H1 (cell line): ENCODE results near the gene KIAA1755. TPM values are rescaled to one million over a fixed set of nuclear protein-coding genes. Genes with fewer than 3 reads are reported as not detected.

ENCODE experiments used
- CTCF ChIA-PET: fragments of 300-600 bp; sonication (Branson Sonifier 250); formaldehyde crosslinking; loops from one replicate; lab custom pipeline; 2021; ENCODE audit not compliant: partially characterized antibody; lab: Charles Lee
- POLR2A ChIA-PET: fragments of 300-600 bp; sonication (Branson Sonifier 250); formaldehyde crosslinking; loops from one replicate; lab custom pipeline; 2021; ENCODE audit warnings: inconsistent platforms; ENCODE audit not compliant: partially characterized antibody; lab: Charles Lee
- DNase-seq, 2 experiments: peaks; one replicate each; pipeline versions ENCODE4 v3.0.0 to v3.0.0-alpha.2; 2010 to 2022; ENCODE audit warnings: low spot score in 2 of 2, low read depth in 1 of 2, mixed read lengths in 1 of 2
- FAIRE-seq: peaks from 2 replicates; lab custom pipeline; 2011; peaks lifted over from hg19 to GRCh38; lab: Jason Lieb, UNC
- H2AFZ ChIP-seq: 2 replicates; pipeline ENCODE4 v1.8.1; 2012; ENCODE audit warnings: low read length, inconsistent platforms
- H2AK5ac ChIP-seq: 2 replicates; pipeline ENCODE4 v1.6.1; 2013; ENCODE audit warnings: low read depth, low read length
- H2BK120ac ChIP-seq: replicated peaks from 2 replicates; pipeline ENCODE3; 2013; ENCODE audit warnings: low read depth, low read length, inconsistent platforms
- H2BK12ac ChIP-seq: 2 replicates; pipeline ENCODE4 v1.6.1; 2013; ENCODE audit warnings: low read depth, low read length
- H2BK15ac ChIP-seq: 2 replicates; pipeline ENCODE4 v1.6.1; 2013; ENCODE audit warnings: low read length
- H2BK20ac ChIP-seq: 2 replicates; pipeline ENCODE4 v1.6.1; 2013; ENCODE audit warnings: low read length
- H2BK5ac ChIP-seq: 2 replicates; pipeline ENCODE4 v1.6.1; 2013; ENCODE audit warnings: low read depth, low read length
- H3K14ac ChIP-seq: 2 replicates; pipeline ENCODE4 v1.6.1; 2013; ENCODE audit warnings: inconsistent platforms; ENCODE audit not compliant: insufficient read length
- H3K18ac ChIP-seq: 2 replicates; pipeline ENCODE4 v1.6.1; 2013; ENCODE audit warnings: low read length; ENCODE audit errors: extremely low read depth
- H3K23ac ChIP-seq: 2 replicates; pipeline ENCODE4 v1.6.1; 2013; ENCODE audit warnings: inconsistent platforms; ENCODE audit not compliant: insufficient read length
- H3K23me2 ChIP-seq: 2 replicates; pipeline ENCODE4 v1.6.1; 2013; ENCODE audit warnings: low read depth, low read length
- H3K27ac ChIP-seq: 2 replicates; pipeline ENCODE4 v1.6.1; 2011; ENCODE audit warnings: low read depth, low read length, inconsistent platforms
- H3K27me3 ChIP-seq, 4 experiments: replicated peaks in 1 of 4; 1 replicate in 1 of 4; 2 replicates in 3 of 4; pipeline versions ENCODE4 v1.6.1 to v1.8.1; 2011 to 2013; ENCODE audit warnings: low read length in 3 of 4, mild to moderate bottlenecking in 3 of 4, inconsistent platforms in 2 of 4, mixed read lengths in 2 of 4, moderate library complexity in 1 of 4; ENCODE audit not compliant: control insufficient read depth in 3 of 4, insufficient read depth in 3 of 4; ENCODE audit errors: extremely low read depth in 1 of 4
- H3K36me3 ChIP-seq, 4 experiments: 2 replicates each; pipeline versions ENCODE4 v1.6.1 to v1.8.1; 2011 to 2013; ENCODE audit warnings: mild to moderate bottlenecking in 4 of 4, low read length in 3 of 4, moderate library complexity in 2 of 4, control low read depth in 1 of 4, inconsistent platforms in 1 of 4; ENCODE audit not compliant: insufficient read depth in 4 of 4, control insufficient read depth in 2 of 4
- H3K4ac ChIP-seq: replicated peaks from 2 replicates; pipeline ENCODE3; 2013; ENCODE audit warnings: low read length, low read depth, mixed read lengths, inconsistent platforms; ENCODE audit not compliant: insufficient read length
- H3K4me1 ChIP-seq, 4 experiments: replicated peaks in 1 of 4; 1 replicate in 1 of 4; 2 replicates in 3 of 4; pipeline versions ENCODE4 v1.6.1 to v1.8.1; 2011 to 2013; ENCODE audit warnings: low read length in 3 of 4, inconsistent platforms in 2 of 4, mixed read lengths in 1 of 4; ENCODE audit not compliant: insufficient read depth in 4 of 4, control insufficient read depth in 3 of 4
- H3K4me2 ChIP-seq, 2 experiments: 2 replicates each; pipeline versions ENCODE4 v1.6.1 to v1.8.1; 2011 to 2013; ENCODE audit warnings: low read depth in 2 of 2, low read length in 2 of 2, control low read depth in 1 of 2, inconsistent platforms in 1 of 2, mild to moderate bottlenecking in 1 of 2; ENCODE audit not compliant: insufficient read depth in 1 of 2
- H3K4me3 ChIP-seq, 4 experiments: fragments of 200-600, 300-600 bp in 1 of 4; sonication (generic), shearing (Covaris generic), sonication (Bioruptor Twin) in 1 of 4; 2 replicates each; pipeline versions ENCODE4 v1.5.1 to v1.8.1; 2011 to 2016; ENCODE audit warnings: low read length in 4 of 4, low read depth in 3 of 4, control low read depth in 2 of 4, inconsistent platforms in 2 of 4, mild to moderate bottlenecking in 2 of 4, mixed read lengths in 1 of 4, moderate library complexity in 1 of 4; ENCODE audit not compliant: insufficient read depth in 2 of 4; ENCODE audit errors: extremely low read depth in 1 of 4
- H3K56ac ChIP-seq: replicated peaks from 2 replicates; pipeline ENCODE3; 2013; ENCODE audit warnings: low read depth, mild to moderate bottlenecking, mixed read lengths, low read length, inconsistent platforms; ENCODE audit not compliant: insufficient read length
- H3K79me1 ChIP-seq: 2 replicates; pipeline ENCODE4 v1.6.1; 2013; ENCODE audit warnings: low read depth, low read length, control low read depth
- H3K79me2 ChIP-seq, 2 experiments: 2 replicates each; pipeline versions ENCODE4 v1.6.1 to v1.8.1; 2012 to 2013; ENCODE audit warnings: low read length in 2 of 2, mild to moderate bottlenecking in 2 of 2, inconsistent platforms in 1 of 2; ENCODE audit not compliant: insufficient read depth in 2 of 2, control insufficient read depth in 1 of 2
- H3K9ac ChIP-seq, 4 experiments: replicated peaks in 1 of 4; 1 replicate in 1 of 4; 2 replicates in 3 of 4; pipeline versions ENCODE4 v1.6.1 to v1.8.1; 2011 to 2013; ENCODE audit warnings: low read depth in 3 of 4, low read length in 3 of 4, control low read depth in 2 of 4, mild to moderate bottlenecking in 2 of 4, moderate library complexity in 2 of 4, inconsistent platforms in 1 of 4; ENCODE audit errors: extremely low read depth in 1 of 4
- H3K9me3 ChIP-seq, 2 experiments: 2 replicates each; pipeline versions ENCODE4 v1.6.1 to v1.8.1; 2012 to 2013; ENCODE audit warnings: mild to moderate bottlenecking in 2 of 2, moderate library complexity in 2 of 2, control low read depth in 1 of 2, inconsistent platforms in 1 of 2, low read depth in 1 of 2, low read length in 1 of 2, mixed read lengths in 1 of 2; ENCODE audit not compliant: insufficient read depth in 2 of 2
- H4K20me1 ChIP-seq, 2 experiments: replicated peaks in 1 of 2; 2 replicates each; pipeline versions ENCODE3 to v1.8.1; 2011 to 2013; ENCODE audit warnings: inconsistent platforms in 2 of 2, low read length in 2 of 2, mild to moderate bottlenecking in 1 of 2; ENCODE audit not compliant: insufficient read depth in 2 of 2, control insufficient read depth in 1 of 2
- H4K5ac ChIP-seq: 2 replicates; pipeline ENCODE4 v1.6.1; 2013; ENCODE audit warnings: low read length, low read depth, mixed read lengths, inconsistent platforms; ENCODE audit not compliant: insufficient read length
- H4K8ac ChIP-seq: 2 replicates; pipeline ENCODE4 v1.8.0; 2013; ENCODE audit warnings: mild to moderate bottlenecking, moderate library complexity, low read length, inconsistent platforms; ENCODE audit not compliant: insufficient read depth; ENCODE audit errors: extremely low read depth
- H4K91ac ChIP-seq: replicated peaks from 2 replicates; pipeline ENCODE3; 2013; ENCODE audit warnings: low read length, mixed read lengths, inconsistent platforms; ENCODE audit not compliant: insufficient read length
- CREB1 ChIP-seq: IDR thresholded peaks from 2 replicates; pipeline ENCODE4 v1.6.1; 2012; ENCODE audit warnings: inconsistent platforms
- EP300 ChIP-seq, 2 experiments: IDR thresholded peaks; 1 replicate in 1 of 2; 2 replicates in 1 of 2; pipeline ENCODE4 v1.6.1; 2011 to 2012; ENCODE audit warnings: low read depth in 2 of 2, low read length in 2 of 2, mild to moderate bottlenecking in 2 of 2, borderline replicate concordance in 1 of 2, inconsistent platforms in 1 of 2, moderate library complexity in 1 of 2
- GABPA ChIP-seq: IDR thresholded peaks from 2 replicates; pipeline ENCODE4 v1.6.1; 2011; ENCODE audit warnings: mild to moderate bottlenecking, low read length, moderate library complexity, borderline replicate concordance; ENCODE audit not compliant: insufficient read depth
- POU5F1 ChIP-seq: IDR thresholded peaks from 2 replicates; pipeline ENCODE4 v1.6.1; 2011; ENCODE audit warnings: low read depth, mild to moderate bottlenecking, low read length, moderate library complexity
- SP2 ChIP-seq: IDR thresholded peaks from 2 replicates; pipeline ENCODE4 v1.6.1; 2012; ENCODE audit warnings: mild to moderate bottlenecking, low read length, inconsistent platforms
- TAF1 ChIP-seq: IDR thresholded peaks from 2 replicates; pipeline ENCODE4 v1.6.1; 2011; ENCODE audit warnings: mild to moderate bottlenecking, low read depth, low read length
- WGBS, 2 experiments: shearing (Covaris generic) in 1 of 2; methylation state at CpG; one replicate each; pipeline versions ENCODE4 v1.1.6 to v1.1.7; 2013 to 2015; ENCODE audit warnings: low lambda C conversion rate in 2 of 2, mixed read lengths in 2 of 2, inconsistent platforms in 1 of 2, low coverage in 1 of 2, missing lambda C conversion rate in 1 of 2; ENCODE audit not compliant: insufficient replicate concordance in 2 of 2, insufficient coverage in 1 of 2, insufficient read length in 1 of 2; ENCODE audit errors: extremely low coverage in 1 of 2, missing lambda C conversion rate in 1 of 2; 5-methylcytosine and 5-hydroxymethylcytosine counted together
- polyA plus RNA-seq, 7 experiments: library from polyadenylated mRNA; depleted of rRNA in 3 of 7; stranded (reverse) in 5 of 7; unstranded in 2 of 7; fragments of >200 nt in 5 of 7; fragments of 200-250 nt in 2 of 7; gene quantifications; 1 replicate in 5 of 7; 2 replicates in 1 of 7; 4 replicates in 1 of 7; pipeline versions ENCODE4 v1.2.1 to v1.2.3, GENCODE V29; 2011 to 2013; ENCODE audit warnings: missing spikeins in 2 of 7, mixed read lengths in 2 of 7
- total RNA-seq: library from RNA; stranded (reverse); fragmentation: NEBNext Ultra II Directional; extraction: Animal tissue kit (Norgen Biotek cat#: 25700); gene quantifications from 2 replicates; pipeline ENCODE4 v1.2.1, GENCODE V29; 2021
- TF ChIP-seq, protein P1 (sequence below): IDR thresholded peaks from 2 replicates; pipeline ENCODE4 v1.6.1; 2011; ENCODE audit warnings: low read length, improper control_type of control experiment
- TF ChIP-seq, protein P2 (sequence below): IDR thresholded peaks from 2 replicates; pipeline ENCODE4 v1.6.1; 2012; ENCODE audit warnings: low read length, inconsistent platforms

KIAA1755 gene
- total and polyA plus RNA-seq, 2 of the 8 experiments (the other 6 are each of a cell fraction or from before 2014, with no cell fraction given), result 0.23 TPM; not detected in 1

DNA sequence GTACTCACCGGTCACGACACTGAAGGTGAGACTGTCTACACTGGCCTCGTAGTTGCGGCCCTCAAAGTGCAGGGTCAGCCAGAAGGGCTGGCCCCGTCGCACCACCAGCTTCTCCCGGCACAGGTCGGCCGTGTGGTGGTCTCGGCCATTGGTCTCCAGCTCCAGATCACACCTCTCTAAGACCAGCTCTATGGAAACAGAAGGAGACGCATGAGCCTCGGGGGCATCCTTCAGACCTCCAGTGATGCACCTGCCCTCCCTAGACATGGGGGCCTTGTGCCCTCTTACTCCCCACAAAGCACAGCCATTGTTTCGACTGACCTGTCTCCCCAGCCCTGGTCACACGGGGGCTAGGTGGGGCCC, 99.1 kb downstream of the KIAA1755 start:
- H2BK120ac ChIP-seq, result no peak overlapping the region
- no peak overlapping the region for H4K91ac ChIP-seq
- no peak overlapping the region for H3K4me2 ChIP-seq
- H3K14ac ChIP-seq, result no peak overlapping the region
- peaks cover 0 to 2% (median 0%) of the 10 kb centered on the region in 4 experiments; a peak in 1 of 7 replicates for H3K4me1 ChIP-seq
- H3K9me3 ChIP-seq, result no peaks in the 10 kb centered on the region
- no peak overlapping the region for H2AK5ac ChIP-seq
- ChIA-PET POLR2A (interaction anchor here (1.3 kb wide), 1 partner anchor 9 kb away, joined by 3 read pairs; no protein-coding TSS in a partner anchor), CTCF (interaction anchor here (0.7 to 5.2 kb wide), 13 partner anchors 10 to 88 kb away, joined by 3 to 18 read pairs (median 4); no protein-coding TSS in a partner anchor)
- WGBS, 2 experiments, result 95% methylated on average over 10 of the region's 14 CpGs; no CpG with 5 or more reads in 1 of the 2 experiments
- no peak overlapping the region for H2BK12ac ChIP-seq
- H3K18ac ChIP-seq, result no peak overlapping the region
- H4K8ac ChIP-seq, result no peak overlapping the region
- no peaks in the 10 kb centered on the region; a peak in 1 of 7 replicates for H3K27me3 ChIP-seq
- no peak overlapping the region for H3K27ac ChIP-seq
- no peaks in the 10 kb centered on the region for H3K79me2 ChIP-seq
- H3K9ac ChIP-seq, result no peak overlapping the region
- H3K56ac ChIP-seq, result no peak overlapping the region
- no peak overlapping the region for H3K23ac ChIP-seq
- H3K23me2 ChIP-seq, result peaks cover 4% of the 10 kb centered on the region; the same call in 1 of the 2 replicates
- H3K4ac ChIP-seq, result no peak overlapping the region
- no peak for FAIRE-seq
- H2BK20ac ChIP-seq, result no peak overlapping the region
- H2BK5ac ChIP-seq, result no peak overlapping the region
- no peaks in the 10 kb centered on the region for H3K36me3 ChIP-seq
- no peak overlapping the region for H4K5ac ChIP-seq
- H2AFZ ChIP-seq, result no peak overlapping the region
- no peak for DNase-seq
- no peaks in the 10 kb centered on the region for H4K20me1 ChIP-seq
- H3K4me3 ChIP-seq, result no peak overlapping the region
- no peaks in the 10 kb centered on the region for H3K79me1 ChIP-seq
- H2BK15ac ChIP-seq, result no peak overlapping the region
- TF ChIP-seq POU5F1 (no peak), GABPA (no peak), TAF1 (no peak), SP2 (no peak), EP300 (IDR thresholded peaks at IDR 0.05; ENCODE audit: borderline replicate concordance in 1 of 2, low read depth in 2 of 2, low read length in 2 of 2) (no peak), CREB1 (no peak)
- TF ChIP-seq, protein P1, sequence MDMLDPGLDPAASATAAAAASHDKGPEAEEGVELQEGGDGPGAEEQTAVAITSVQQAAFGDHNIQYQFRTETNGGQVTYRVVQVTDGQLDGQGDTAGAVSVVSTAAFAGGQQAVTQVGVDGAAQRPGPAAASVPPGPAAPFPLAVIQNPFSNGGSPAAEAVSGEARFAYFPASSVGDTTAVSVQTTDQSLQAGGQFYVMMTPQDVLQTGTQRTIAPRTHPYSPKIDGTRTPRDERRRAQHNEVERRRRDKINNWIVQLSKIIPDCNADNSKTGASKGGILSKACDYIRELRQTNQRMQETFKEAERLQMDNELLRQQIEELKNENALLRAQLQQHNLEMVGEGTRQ, result no peak
- TF ChIP-seq, protein P2, sequence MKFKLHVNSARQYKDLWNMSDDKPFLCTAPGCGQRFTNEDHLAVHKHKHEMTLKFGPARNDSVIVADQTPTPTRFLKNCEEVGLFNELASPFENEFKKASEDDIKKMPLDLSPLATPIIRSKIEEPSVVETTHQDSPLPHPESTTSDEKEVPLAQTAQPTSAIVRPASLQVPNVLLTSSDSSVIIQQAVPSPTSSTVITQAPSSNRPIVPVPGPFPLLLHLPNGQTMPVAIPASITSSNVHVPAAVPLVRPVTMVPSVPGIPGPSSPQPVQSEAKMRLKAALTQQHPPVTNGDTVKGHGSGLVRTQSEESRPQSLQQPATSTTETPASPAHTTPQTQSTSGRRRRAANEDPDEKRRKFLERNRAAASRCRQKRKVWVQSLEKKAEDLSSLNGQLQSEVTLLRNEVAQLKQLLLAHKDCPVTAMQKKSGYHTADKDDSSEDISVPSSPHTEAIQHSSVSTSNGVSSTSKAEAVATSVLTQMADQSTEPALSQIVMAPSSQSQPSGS, result no peak
